ENCODE data around the gene RHOBTB3.

RHOBTB3 gene

GRCh38 chr5:95718738-95719137 lies 12.4 kb upstream of the RHOBTB3 start:
- H3K4me3 ChIP-seq (ENCODE audit: low read depth, low read length): no peak overlapping the region
- H3K36me3 ChIP-seq: no peaks in the 10 kb centered on the region
- DNase-seq: no peak
- H3K27me3 ChIP-seq: no peaks in the 10 kb centered on the region
- no peaks in the 10 kb centered on the region for H3K9me3 ChIP-seq
- H3K4me1 ChIP-seq: peaks cover 9% of the 10 kb centered on the region
- TF ChIP-seq, protein P1, sequence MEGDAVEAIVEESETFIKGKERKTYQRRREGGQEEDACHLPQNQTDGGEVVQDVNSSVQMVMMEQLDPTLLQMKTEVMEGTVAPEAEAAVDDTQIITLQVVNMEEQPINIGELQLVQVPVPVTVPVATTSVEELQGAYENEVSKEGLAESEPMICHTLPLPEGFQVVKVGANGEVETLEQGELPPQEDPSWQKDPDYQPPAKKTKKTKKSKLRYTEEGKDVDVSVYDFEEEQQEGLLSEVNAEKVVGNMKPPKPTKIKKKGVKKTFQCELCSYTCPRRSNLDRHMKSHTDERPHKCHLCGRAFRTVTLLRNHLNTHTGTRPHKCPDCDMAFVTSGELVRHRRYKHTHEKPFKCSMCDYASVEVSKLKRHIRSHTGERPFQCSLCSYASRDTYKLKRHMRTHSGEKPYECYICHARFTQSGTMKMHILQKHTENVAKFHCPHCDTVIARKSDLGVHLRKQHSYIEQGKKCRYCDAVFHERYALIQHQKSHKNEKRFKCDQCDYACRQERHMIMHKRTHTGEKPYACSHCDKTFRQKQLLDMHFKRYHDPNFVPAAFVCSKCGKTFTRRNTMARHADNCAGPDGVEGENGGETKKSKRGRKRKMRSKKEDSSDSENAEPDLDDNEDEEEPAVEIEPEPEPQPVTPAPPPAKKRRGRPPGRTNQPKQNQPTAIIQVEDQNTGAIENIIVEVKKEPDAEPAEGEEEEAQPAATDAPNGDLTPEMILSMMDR (IDR thresholded peaks at IDR 0.05; ENCODE audit: low read depth, low read length): no peak

GRCh38 chr5:95720094-95720786 lies 10.9 kb upstream of the RHOBTB3 start:
- Histone ChIP-seq H3K4me3 (ENCODE audit: low read depth, low read length) (no peak overlapping the region), H3K27me3 (no peaks in the 10 kb centered on the region), H3K36me3 (no peaks in the 10 kb centered on the region), H3K9me3 (no peaks in the 10 kb centered on the region), H3K4me1 (peaks cover 14% of the 10 kb centered on the region)
- TF ChIP-seq, protein P1 (IDR thresholded peaks at IDR 0.05; ENCODE audit: low read depth, low read length): no peak
- DNase-seq: no peak

DNA sequence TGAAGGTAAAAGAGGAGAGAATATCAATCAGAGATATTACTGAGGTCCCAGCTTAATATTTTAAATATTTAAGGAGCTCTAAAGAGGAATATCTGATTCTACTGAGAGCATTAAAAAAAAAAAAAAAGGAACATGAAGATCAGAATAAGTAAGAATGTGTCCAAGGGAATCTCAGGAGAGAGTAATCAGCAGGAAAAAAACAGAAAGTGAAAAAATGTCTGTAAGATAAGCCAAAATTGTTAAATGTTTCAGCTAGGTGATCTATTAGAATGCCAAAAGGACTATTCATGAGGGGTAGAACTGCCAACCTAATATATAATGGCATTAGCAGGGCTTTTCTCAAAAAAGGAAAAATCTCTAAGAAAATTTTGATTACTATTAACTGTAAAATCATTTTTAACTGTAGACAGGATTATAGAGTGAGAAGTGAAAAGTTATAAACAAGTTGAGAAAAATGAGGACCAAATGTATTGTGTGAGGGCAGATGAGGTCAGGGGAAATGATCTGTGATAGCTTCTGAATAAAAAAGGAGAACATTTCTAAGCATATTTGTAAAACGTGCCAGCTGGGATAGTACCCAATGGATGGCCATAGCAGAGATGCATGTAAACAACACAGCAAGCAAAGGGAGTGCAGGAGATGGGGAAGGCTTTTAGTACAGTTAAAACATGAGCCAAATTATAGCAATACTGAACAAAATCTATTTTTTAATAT lies 9.4 kb upstream of the RHOBTB3 start:
- Histone ChIP-seq H3K4me3 (ENCODE audit: low read depth, low read length) (no peak overlapping the region), H3K4me1 (peaks cover 18% of the 10 kb centered on the region), H3K9me3 (no peaks in the 10 kb centered on the region), H3K27me3 (no peaks in the 10 kb centered on the region), H3K36me3 (no peaks in the 10 kb centered on the region)
- no peak for DNase-seq
- TF ChIP-seq, protein P1 (IDR thresholded peaks at IDR 0.05; ENCODE audit: low read depth, low read length): no peak

DNA sequence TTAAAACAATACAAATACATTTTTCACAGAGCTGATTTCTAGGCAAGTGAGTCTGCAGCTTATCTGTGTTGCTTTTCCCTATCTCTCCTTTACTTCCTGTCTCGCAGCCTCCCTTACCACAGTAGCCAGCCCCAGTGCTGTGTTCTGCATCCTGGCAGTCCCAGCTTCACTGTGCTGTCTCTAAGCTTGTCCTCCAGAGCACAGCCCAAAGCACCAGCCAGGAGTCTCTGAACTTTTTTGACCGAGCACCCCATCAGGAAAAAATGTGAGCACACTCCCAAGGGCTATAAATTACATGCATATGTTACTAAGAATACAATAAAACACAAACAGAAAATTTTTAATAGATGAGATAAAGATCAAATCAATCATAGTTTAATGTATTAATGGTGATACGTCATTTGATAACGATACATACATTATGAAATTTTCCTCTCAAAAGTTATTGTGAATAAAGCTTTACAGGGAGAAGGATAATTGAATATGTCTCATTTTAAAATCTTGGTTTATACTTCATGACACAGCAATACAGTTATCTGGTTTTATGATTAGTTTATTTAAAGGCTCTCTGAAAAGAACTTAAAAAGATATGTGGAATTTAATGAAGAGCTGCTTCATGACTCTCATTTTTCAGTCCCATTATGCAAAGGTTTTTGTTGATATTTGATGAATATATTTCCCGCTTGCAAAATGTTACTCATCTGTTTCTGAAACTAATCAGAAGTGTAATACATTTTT lies 7.3 kb upstream of the RHOBTB3 start:
- H3K4me3 ChIP-seq (ENCODE audit: low read depth, low read length): no peak overlapping the region
- H3K36me3 ChIP-seq: no peaks in the 10 kb centered on the region
- no peaks in the 10 kb centered on the region for H3K9me3 ChIP-seq
- DNase-seq: peak; percentile 79
- H3K27me3 ChIP-seq: no peaks in the 10 kb centered on the region
- H3K4me1 ChIP-seq: peaks cover 36% of the 10 kb centered on the region
- TF ChIP-seq, protein P1 (IDR thresholded peaks at IDR 0.05; ENCODE audit: low read depth, low read length): no peak

GRCh38 chr5:95725071-95725820 lies 5.9 kb upstream of the RHOBTB3 start:
- H3K4me3 ChIP-seq (ENCODE audit: low read depth, low read length): no peak overlapping the region
- no peaks in the 10 kb centered on the region for H3K27me3 ChIP-seq
- no peak for DNase-seq
- TF ChIP-seq, protein P1 (IDR thresholded peaks at IDR 0.05; ENCODE audit: low read depth, low read length): no peak
- H3K36me3 ChIP-seq: no peaks in the 10 kb centered on the region
- peaks cover 34% of the 10 kb centered on the region for H3K4me1 ChIP-seq
- no peaks in the 10 kb centered on the region for H3K9me3 ChIP-seq
